Left forelimb (tissue), 1 donor: ENCODE measurements around the gene MAP3K14.

Source experiments
- DNase-seq: peaks from one replicate; pipeline ENCODE4 v3.0.0-alpha.2; 2018; ENCODE audit warnings: low spot score

MAP3K14 gene

GRCh38 chr17:45300060-45300751 lies 16.6 kb downstream of the MAP3K14 start:
- no peak for DNase-seq

GRCh38 chr17:45299361-45299760 lies 17.5 kb downstream of the MAP3K14 start:
- no peak for DNase-seq

GRCh38 chr17:45298546-45299285 lies 18.1 kb downstream of the MAP3K14 start:
- DNase-seq, result no peak

- no peak for DNase-seq
Observed at GRCh38 chr17:45296833-45297124, 20.0 kb downstream of the MAP3K14 start.

GRCh38 chr17:45296003-45296832 lies 20.6 kb downstream of the MAP3K14 start:
- no peak for DNase-seq

GRCh38 chr17:45294506-45294905 lies 22.3 kb downstream of the MAP3K14 start:
- no peak for DNase-seq

- no peak for DNase-seq
Observed at GRCh38 chr17:45293413-45294211, 23.2 kb downstream of the MAP3K14 start.

GRCh38 chr17:45292696-45293412 lies 24.0 kb downstream of the MAP3K14 start:
- DNase-seq, result no peak

- DNase-seq, result no peak
Observed at GRCh38 chr17:45291171-45291805, 25.5 kb downstream of the MAP3K14 start.

- DNase-seq, result no peak
Observed at GRCh38 chr17:45290269-45290765, 26.5 kb downstream of the MAP3K14 start.

GRCh38 chr17:45289301-45290268 lies 27.2 kb downstream of the MAP3K14 start:
- DNase-seq, result no peak

GRCh38 chr17:45288825-45289224 lies 28.0 kb downstream of the MAP3K14 start:
- no peak for DNase-seq

- DNase-seq, result no peak
Observed at GRCh38 chr17:45287526-45288500, 29.0 kb downstream of the MAP3K14 start.

GRCh38 chr17:45286286-45286685 lies 30.5 kb downstream of the MAP3K14 start:
- no peak for DNase-seq

GRCh38 chr17:45284176-45285140 lies 32.4 kb downstream of the MAP3K14 start:
- no peak for DNase-seq

GRCh38 chr17:45283711-45284110 lies 33.1 kb downstream of the MAP3K14 start:
- DNase-seq, result no peak
